ENCODE data around the gene IRX2. TPM values are rescaled to one million over a fixed set of nuclear protein-coding genes. Genes with fewer than 3 reads are reported as not detected.

Gene IRX2
- total and polyA plus RNA-seq, 2 of the 4 experiments (the other 2 are of a cell fraction) = 0.36 to 0.97 TPM

- H3K27me3 ChIP-seq (ENCODE audit: control insufficient read depth, insufficient read depth, low read length) = peaks cover 3% of the 10 kb centered on the region; the same call in 1 of the 2 replicates
These were observed 10.5 kb upstream of the IRX2 start for GRCh38 chr5:2761921-2762488.

More at GRCh38 chr5:2761921-2762488, 10.5 kb upstream of the IRX2 start:
- no peak overlapping the region for H2AFZ ChIP-seq (replicated peaks; ENCODE audit: low read length, poor library complexity)
- no peak overlapping the region for H2AK9ac ChIP-seq (replicated peaks; ENCODE audit: low read depth, low read length, poor library complexity)
- no TSS peak for BruUV-seq (replicated peaks)
- no peak overlapping the region for H3K14ac ChIP-seq (replicated peaks; ENCODE audit: low read depth, low read length)
- intact Hi-C loops (cut with micrococcal nuclease) = no loop called here
- H3K36me3 ChIP-seq (ENCODE audit: control insufficient read depth, insufficient read depth, low read length) = no peaks in the 10 kb centered on the region
- no peak overlapping the region for H2BK20ac ChIP-seq (ENCODE audit: low read depth, low read length)
- H3K18ac ChIP-seq (ENCODE audit: low read depth, low read length) = no peak overlapping the region
- TF ChIP-seq FOS (IDR thresholded peaks at IDR 0.05; ENCODE audit: low read depth, low read length) = no peak
- no peak for TF ChIP-seq SMC3 (IDR thresholded peaks at IDR 0.05; ENCODE audit: low read depth, low read length)
- TF ChIP-seq, protein P1, sequence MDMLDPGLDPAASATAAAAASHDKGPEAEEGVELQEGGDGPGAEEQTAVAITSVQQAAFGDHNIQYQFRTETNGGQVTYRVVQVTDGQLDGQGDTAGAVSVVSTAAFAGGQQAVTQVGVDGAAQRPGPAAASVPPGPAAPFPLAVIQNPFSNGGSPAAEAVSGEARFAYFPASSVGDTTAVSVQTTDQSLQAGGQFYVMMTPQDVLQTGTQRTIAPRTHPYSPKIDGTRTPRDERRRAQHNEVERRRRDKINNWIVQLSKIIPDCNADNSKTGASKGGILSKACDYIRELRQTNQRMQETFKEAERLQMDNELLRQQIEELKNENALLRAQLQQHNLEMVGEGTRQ (IDR thresholded peaks at IDR 0.05; ENCODE audit: low read depth, low read length) = no peak
- TF ChIP-seq RAD21 (IDR thresholded peaks at IDR 0.05; ENCODE audit: low read length) = no peak
- no peak for TF ChIP-seq CHD1 (IDR thresholded peaks at IDR 0.05; ENCODE audit: low read depth, low read length)
- TF ChIP-seq RFX5 (IDR thresholded peaks at IDR 0.05; ENCODE audit: low read depth, low read length) = no peak
- no peak for TF ChIP-seq ELK1 (IDR thresholded peaks at IDR 0.05; ENCODE audit: borderline replicate concordance, low read depth, low read length)
- TF ChIP-seq NFE2L2 (IDR thresholded peaks at IDR 0.05; ENCODE audit: low read depth, low read length) = no peak
- TF ChIP-seq MXI1 (IDR thresholded peaks at IDR 0.05; ENCODE audit: borderline replicate concordance, low read depth, low read length) = no peak
- TF ChIP-seq BHLHE40 (IDR thresholded peaks at IDR 0.05; ENCODE audit: low read depth, low read length) = no peak
- no peak for TF ChIP-seq RCOR1 (IDR thresholded peaks at IDR 0.05; ENCODE audit: insufficient replicate concordance, low read length)
- no peak for TF ChIP-seq MAZ (IDR thresholded peaks at IDR 0.05; ENCODE audit: borderline replicate concordance, low read depth, low read length)
- TF ChIP-seq POLR2A (IDR thresholded peaks at IDR 0.05; ENCODE audit: low read depth, low read length) = no peak
- no peak for TF ChIP-seq MAFK (IDR thresholded peaks at IDR 0.05; ENCODE audit: low read depth, low read length)
- TF ChIP-seq CEBPB (IDR thresholded peaks at IDR 0.05; ENCODE audit: low read depth, low read length) = no peak
- H2AK5ac ChIP-seq (ENCODE audit: low read depth, low read length) = no peak overlapping the region
- ChIA-PET CTCF (no interaction called here), POLR2A (ENCODE audit: unreplicated experiment) (no interaction called here)
- H3K23ac ChIP-seq (ENCODE audit: low read depth, low read length) = no peak overlapping the region
- no peak overlapping the region for H3K27ac ChIP-seq (ENCODE audit: insufficient read depth, low read length)
- no peaks in the 10 kb centered on the region for H4K20me1 ChIP-seq (ENCODE audit: insufficient read depth, low read length)
- H3K4me3 ChIP-seq (ENCODE audit: insufficient read depth, low read depth, low read length) = no peak overlapping the region
- no peaks in the 10 kb centered on the region for H3K4me1 ChIP-seq (ENCODE audit: control insufficient read depth, insufficient read depth, low read length)
- no peak overlapping the region for H2BK15ac ChIP-seq (ENCODE audit: low read depth, low read length)
- no peak overlapping the region for H2BK5ac ChIP-seq (ENCODE audit: low read depth, low read length, poor library complexity, severe bottlenecking)
- no peak overlapping the region for H3K4ac ChIP-seq (ENCODE audit: low read depth, low read length)
- WGBS, 2 experiments (ENCODE audit: extremely low coverage in 2 of 2, insufficient read length in 1 of 2) = 0 to 75% methylated on average over 1 to 2 of the region's 4 CpGs
- in situ Hi-C loops (cut with MboI; ENCODE audit: low sequenced_read_pairs) = no loop called here
- no peak overlapping the region for H3K4me2 ChIP-seq (ENCODE audit: low read depth, low read length)
- DNase-seq (no peak), ATAC-seq (ENCODE audit: low read depth) (no peak)
- H2BK120ac ChIP-seq (ENCODE audit: low read depth, low read length) = no peak overlapping the region
- no peaks in the 10 kb centered on the region for H3K9me1 ChIP-seq (ENCODE audit: insufficient read depth, low read length)
- H3K9ac ChIP-seq (ENCODE audit: low read depth, low read length) = no peak overlapping the region
- peaks cover 7% of the 10 kb centered on the region; the same call in 1 of the 2 replicates for H3K9me3 ChIP-seq (ENCODE audit: control insufficient read depth, insufficient read depth, low read length)
- H4K8ac ChIP-seq (ENCODE audit: low read depth in 2 of 2, low read length in 2 of 2) = no peak overlapping the region
- no peak overlapping the region for H3K56ac ChIP-seq (ENCODE audit: extremely low read depth, insufficient read depth, low read length)
- no peak overlapping the region for H4K5ac ChIP-seq (ENCODE audit: low read depth, low read length)
- no peaks in the 10 kb centered on the region for H3K79me1 ChIP-seq (ENCODE audit: low read depth in 1 of 2, low read length in 2 of 2)
- dilution Hi-C loops (cut with HindIII; ENCODE audit: low sequenced_read_pairs, unreplicated experiment) = no loop called here
- H4K91ac ChIP-seq (ENCODE audit: insufficient read depth, low read depth, low read length) = no peak overlapping the region
